ENCODE data around the gene L1CAM.

DNA sequence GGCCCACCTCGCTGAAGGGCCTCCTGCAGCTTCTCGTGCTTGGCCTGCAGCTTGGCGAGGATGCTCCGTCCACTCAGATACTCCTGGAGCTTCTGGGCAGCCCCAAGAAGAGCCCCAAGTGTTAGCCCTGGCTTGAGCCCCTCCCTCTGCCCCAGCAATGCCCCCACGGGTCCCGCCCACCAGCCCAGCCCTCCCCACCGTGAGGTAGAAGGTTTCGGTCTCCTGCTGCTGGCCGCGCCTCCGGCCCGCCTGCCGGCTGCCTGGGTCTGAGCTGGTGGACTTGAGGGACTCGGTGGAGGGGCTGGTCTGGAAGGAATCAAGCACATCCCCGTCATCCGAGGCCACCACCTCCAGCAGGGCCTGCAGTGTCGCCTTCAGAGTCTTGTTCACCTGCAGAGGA lies 27.2 kb upstream of the L1CAM start:
- TF ChIP-seq, protein P1, sequence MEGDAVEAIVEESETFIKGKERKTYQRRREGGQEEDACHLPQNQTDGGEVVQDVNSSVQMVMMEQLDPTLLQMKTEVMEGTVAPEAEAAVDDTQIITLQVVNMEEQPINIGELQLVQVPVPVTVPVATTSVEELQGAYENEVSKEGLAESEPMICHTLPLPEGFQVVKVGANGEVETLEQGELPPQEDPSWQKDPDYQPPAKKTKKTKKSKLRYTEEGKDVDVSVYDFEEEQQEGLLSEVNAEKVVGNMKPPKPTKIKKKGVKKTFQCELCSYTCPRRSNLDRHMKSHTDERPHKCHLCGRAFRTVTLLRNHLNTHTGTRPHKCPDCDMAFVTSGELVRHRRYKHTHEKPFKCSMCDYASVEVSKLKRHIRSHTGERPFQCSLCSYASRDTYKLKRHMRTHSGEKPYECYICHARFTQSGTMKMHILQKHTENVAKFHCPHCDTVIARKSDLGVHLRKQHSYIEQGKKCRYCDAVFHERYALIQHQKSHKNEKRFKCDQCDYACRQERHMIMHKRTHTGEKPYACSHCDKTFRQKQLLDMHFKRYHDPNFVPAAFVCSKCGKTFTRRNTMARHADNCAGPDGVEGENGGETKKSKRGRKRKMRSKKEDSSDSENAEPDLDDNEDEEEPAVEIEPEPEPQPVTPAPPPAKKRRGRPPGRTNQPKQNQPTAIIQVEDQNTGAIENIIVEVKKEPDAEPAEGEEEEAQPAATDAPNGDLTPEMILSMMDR (IDR thresholded peaks at IDR 0.05; ENCODE audit: poor library complexity), result no peak
- TF ChIP-seq EZH2 (IDR thresholded peaks at IDR 0.05; ENCODE audit: borderline replicate concordance), result no peak
- TF ChIP-seq EZH2phosphoT487 (IDR thresholded peaks at IDR 0.05; ENCODE audit: low read depth, severe bottlenecking, unreplicated experiment), result no peak
